Measurements from ENCODE around the gene GZMM.

The GZMM gene

DNA sequence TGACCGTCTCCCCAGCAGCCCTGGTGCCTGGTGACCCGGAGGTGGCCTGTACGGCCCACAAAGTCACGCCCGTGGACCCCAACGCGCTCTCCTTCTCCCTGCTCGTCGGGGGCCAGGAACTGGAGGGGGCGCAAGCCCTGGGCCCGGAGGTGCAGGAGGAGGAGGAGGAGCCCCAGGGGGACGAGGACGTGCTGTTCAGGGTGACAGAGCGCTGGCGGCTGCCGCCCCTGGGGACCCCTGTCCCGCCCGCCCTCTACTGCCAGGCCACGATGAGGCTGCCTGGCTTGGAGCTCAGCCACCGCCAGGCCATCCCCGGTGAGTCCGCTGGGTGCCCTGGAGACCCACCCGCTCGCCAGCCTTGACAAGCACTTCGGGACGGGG, 45.4 kb upstream of the GZMM start:
- no peak for TF ChIP-seq POLR2AphosphoS5 (IDR thresholded peaks at IDR 0.05; ENCODE audit: low read depth, low read length)
- no peak for TF ChIP-seq REST (IDR thresholded peaks at IDR 0.05; ENCODE audit: insufficient read depth in 1 of 2, low read depth in 2 of 2, low read length in 2 of 2)
- no peak for TF ChIP-seq SIN3A (IDR thresholded peaks at IDR 0.05; ENCODE audit: borderline replicate concordance, insufficient read depth, low read length)
- TF ChIP-seq TAF1 (IDR thresholded peaks at IDR 0.05; ENCODE audit: borderline replicate concordance, insufficient read depth, low read length): no peak
- TF ChIP-seq FOXP2 (optimal IDR thresholded peaks at IDR 0.05; ENCODE audit: borderline replicate concordance, extremely low read depth, extremely low read length, insufficient read depth): no peak

GRCh38 chr19:498977-499623, 44.8 kb upstream of the GZMM start:
- TF ChIP-seq REST (IDR thresholded peaks at IDR 0.05; ENCODE audit: insufficient read depth in 1 of 2, low read depth in 2 of 2, low read length in 2 of 2) (no peak), TAF1 (IDR thresholded peaks at IDR 0.05; ENCODE audit: borderline replicate concordance, insufficient read depth, low read length) (no peak), POLR2AphosphoS5 (IDR thresholded peaks at IDR 0.05; ENCODE audit: low read depth, low read length) (no peak), FOXP2 (optimal IDR thresholded peaks at IDR 0.05; ENCODE audit: borderline replicate concordance, extremely low read depth, extremely low read length, insufficient read depth) (no peak), SIN3A (IDR thresholded peaks at IDR 0.05; ENCODE audit: borderline replicate concordance, insufficient read depth, low read length) (no peak)

GRCh38 chr19:501646-502045, 42.2 kb upstream of the GZMM start:
- no peak for TF ChIP-seq SIN3A (IDR thresholded peaks at IDR 0.05; ENCODE audit: borderline replicate concordance, insufficient read depth, low read length)
- no peak for TF ChIP-seq POLR2AphosphoS5 (IDR thresholded peaks at IDR 0.05; ENCODE audit: low read depth, low read length)
- no peak for TF ChIP-seq FOXP2 (optimal IDR thresholded peaks at IDR 0.05; ENCODE audit: borderline replicate concordance, extremely low read depth, extremely low read length, insufficient read depth)
- no peak for TF ChIP-seq REST (IDR thresholded peaks at IDR 0.05; ENCODE audit: insufficient read depth in 1 of 2, low read depth in 2 of 2, low read length in 2 of 2)
- TF ChIP-seq TAF1 (IDR thresholded peaks at IDR 0.05; ENCODE audit: borderline replicate concordance, insufficient read depth, low read length): no peak

DNA sequence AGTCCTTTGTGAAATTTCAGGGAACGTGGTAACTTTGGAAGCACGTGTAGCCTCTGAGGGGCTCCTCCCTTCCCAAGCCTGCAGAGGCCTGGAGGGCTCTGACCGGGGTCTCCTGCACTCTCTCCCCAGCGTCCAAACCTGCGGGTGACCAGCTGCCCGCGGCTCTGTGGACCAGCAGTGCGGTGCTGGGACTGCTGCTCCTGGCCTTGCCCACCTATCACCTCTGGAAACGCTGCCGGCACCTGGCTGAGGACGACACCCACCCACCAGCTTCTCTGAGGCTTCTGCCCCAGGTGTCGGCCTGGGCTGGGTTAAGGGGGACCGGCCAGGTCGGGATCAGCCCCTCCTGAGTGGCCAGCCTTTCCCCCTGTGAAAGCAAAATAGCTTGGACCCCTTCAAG, 39.2 kb upstream of the GZMM start:
- TF ChIP-seq FOXP2 (optimal IDR thresholded peaks at IDR 0.05; ENCODE audit: borderline replicate concordance, extremely low read depth, extremely low read length, insufficient read depth) (no peak), TAF1 (IDR thresholded peaks at IDR 0.05; ENCODE audit: borderline replicate concordance, insufficient read depth, low read length) (no peak), REST (IDR thresholded peaks at IDR 0.05; ENCODE audit: insufficient read depth in 1 of 2, low read depth in 2 of 2, low read length in 2 of 2) (no peak), POLR2AphosphoS5 (IDR thresholded peaks at IDR 0.05; ENCODE audit: low read depth, low read length) (no peak), SIN3A (IDR thresholded peaks at IDR 0.05; ENCODE audit: borderline replicate concordance, insufficient read depth, low read length) (no peak)

Measured in PFSK-1 (cell line).